DND-41 (cell line): ENCODE results near the gene RPL23.

Experiments used
- ATAC-seq: fragments of 200-7000 bp; cut with Tn5 transposase; 3 replicates; pipeline ENCODE4 v1.9.1; 2021; ENCODE audit warnings: low read depth; ENCODE audit not compliant: insufficient read depth
- DNase-seq: peaks from one replicate; pipeline ENCODE4 v3.0.0-alpha.2; 2020
- H2AFZ ChIP-seq: 2 replicates; pipeline ENCODE4 v1.6.0; 2012; ENCODE audit warnings: low read depth, low read length
- H3K27ac ChIP-seq: 2 replicates; pipeline ENCODE4 v1.5.1; 2012; ENCODE audit warnings: low read length, inconsistent platforms
- H3K27me3 ChIP-seq: fragments of 200-600 bp; sonication (generic); 2 replicates; pipeline ENCODE4 v1.6.0; 2012; ENCODE audit warnings: low read length, mild to moderate bottlenecking, inconsistent platforms; ENCODE audit not compliant: insufficient read depth, poor library complexity
- H3K36me3 ChIP-seq: 2 replicates; pipeline ENCODE4 v1.5.1; 2012; ENCODE audit warnings: low read length, inconsistent platforms; ENCODE audit not compliant: insufficient read depth
- H3K4me1 ChIP-seq: 2 replicates; pipeline ENCODE4 v1.5.1; 2012; ENCODE audit warnings: mild to moderate bottlenecking, low read length; ENCODE audit not compliant: insufficient read depth
- H3K4me2 ChIP-seq: 2 replicates; pipeline ENCODE4 v1.6.0; 2012; ENCODE audit warnings: mild to moderate bottlenecking, moderate library complexity, low read length, inconsistent platforms; ENCODE audit not compliant: insufficient read depth
- H3K4me3 ChIP-seq, 2 experiments: fragments of 200-600 bp in 1 of 2; shearing (Covaris generic) in 1 of 2; 2 replicates each; pipeline ENCODE4 v1.5.1; 2012 to 2016; ENCODE audit warnings: inconsistent platforms in 2 of 2, low read length in 2 of 2, mild to moderate bottlenecking in 2 of 2, low read depth in 1 of 2, moderate library complexity in 1 of 2
- H3K79me2 ChIP-seq: 2 replicates; pipeline ENCODE4 v1.6.0; 2012; ENCODE audit warnings: low read length, inconsistent platforms; ENCODE audit not compliant: insufficient read depth
- H3K9ac ChIP-seq: 2 replicates; pipeline ENCODE4 v1.6.0; 2012; ENCODE audit warnings: low read depth, mild to moderate bottlenecking, inconsistent platforms, low read length, moderate library complexity
- H3K9me3 ChIP-seq: 2 replicates; pipeline ENCODE4 v1.5.1; 2012; ENCODE audit warnings: low read length, moderate library complexity, mild to moderate bottlenecking, inconsistent platforms; ENCODE audit not compliant: insufficient read depth, severe bottlenecking
- H4K20me1 ChIP-seq: 2 replicates; pipeline ENCODE4 v1.6.0; 2012; ENCODE audit warnings: low read length; ENCODE audit not compliant: insufficient read depth
- CTCF ChIP-seq: IDR thresholded peaks from 2 replicates; pipeline ENCODE4 v1.5.1; 2012; ENCODE audit warnings: borderline replicate concordance, low read length, moderate library complexity, mild to moderate bottlenecking; ENCODE audit not compliant: poor library complexity, severe bottlenecking; ENCODE audit errors: extremely low read depth
- EZH2 ChIP-seq: IDR thresholded peaks from 3 replicates; pipeline ENCODE4 v1.6.1; 2012; ENCODE audit warnings: borderline replicate concordance, low read depth, mild to moderate bottlenecking, moderate library complexity, low read length, inconsistent platforms; ENCODE audit not compliant: severe bottlenecking

RPL23 gene

GRCh38 chr17:38848939-38849605 is 4.4 kb downstream of the RPL23 start:
- H3K27ac ChIP-seq = no peak overlapping the region

GRCh38 chr17:38848557-38848891 is 5.0 kb downstream of the RPL23 start:
- no peak overlapping the region for H3K27ac ChIP-seq
- no peaks in the 10 kb centered on the region for H3K27me3 ChIP-seq
- H3K4me2 ChIP-seq = no peak overlapping the region
- TF ChIP-seq EZH2 (no peak), CTCF (no peak)
- no peaks in the 10 kb centered on the region for H3K9me3 ChIP-seq
- DNase-seq (no peak), ATAC-seq (no peak)
- H3K79me2 ChIP-seq = peaks cover 41% of the 10 kb centered on the region
- H3K4me1 ChIP-seq = peaks cover 27% of the 10 kb centered on the region
- peaks cover 62% of the 10 kb centered on the region for H3K36me3 ChIP-seq
- H3K9ac ChIP-seq = no peak overlapping the region
- no peak overlapping the region for H2AFZ ChIP-seq
- H3K4me3 ChIP-seq = no peak overlapping the region
- peaks cover 52% of the 10 kb centered on the region for H4K20me1 ChIP-seq

More at GRCh38 chr17:38848939-38849605, 4.4 kb downstream of the RPL23 start:
- ATAC-seq (no peak), DNase-seq (no peak)
- H3K4me3 ChIP-seq = no peak overlapping the region
- peaks cover 52% of the 10 kb centered on the region for H4K20me1 ChIP-seq
- H3K79me2 ChIP-seq = peaks cover 42% of the 10 kb centered on the region
- no peak overlapping the region for H3K4me2 ChIP-seq
- H3K27me3 ChIP-seq = no peaks in the 10 kb centered on the region
- H2AFZ ChIP-seq = no peak overlapping the region
- no peak overlapping the region for H3K9ac ChIP-seq
- no peaks in the 10 kb centered on the region for H3K9me3 ChIP-seq
- H3K36me3 ChIP-seq = peaks cover 62% of the 10 kb centered on the region
- H3K4me1 ChIP-seq = peaks cover 28% of the 10 kb centered on the region
- TF ChIP-seq EZH2 = no peak
- TF ChIP-seq CTCF = no peak

GRCh38 chr17:38844261-38844757 is 9.2 kb downstream of the RPL23 start:
- H3K4me3 ChIP-seq = no peak overlapping the region
- no peak overlapping the region for H3K9ac ChIP-seq
- H3K79me2 ChIP-seq = peaks cover under 1% of the 10 kb centered on the region; the same call in 1 of the 2 replicates
- ATAC-seq (no peak), DNase-seq (no peak)
- no peak overlapping the region for H2AFZ ChIP-seq
- no peaks in the 10 kb centered on the region; the same call in 1 of the 2 replicates for H3K4me1 ChIP-seq
- H3K27me3 ChIP-seq = no peaks in the 10 kb centered on the region
- peaks cover 21% of the 10 kb centered on the region for H3K36me3 ChIP-seq
- TF ChIP-seq EZH2 = no peak
- no peak for TF ChIP-seq CTCF
- H3K9me3 ChIP-seq = no peaks in the 10 kb centered on the region
- H3K27ac ChIP-seq = no peak overlapping the region
- H3K4me2 ChIP-seq = no peak overlapping the region
- H4K20me1 ChIP-seq = peaks cover 14% of the 10 kb centered on the region; the same call in 1 of the 2 replicates
